HEK293 (cell line): ENCODE results near the gene ITPKC.

Experiments used
- BCL11B ChIP-seq: fragments of 450-650 bp; formaldehyde crosslinking; IDR thresholded peaks from 2 replicates; pipeline ENCODE4 v1.5.1; 2016; ENCODE audit warnings: low read depth, missing biosample characterization, missing genetic modification characterization
- EGR2 ChIP-seq: fragments of 450-650 bp; formaldehyde crosslinking; IDR thresholded peaks from 2 replicates; pipeline ENCODE4 v1.5.1; 2016; ENCODE audit warnings: low read depth, missing biosample characterization, missing genetic modification characterization
- GLI4 ChIP-seq: fragments of 450-650 bp; formaldehyde crosslinking; IDR thresholded peaks from 2 replicates; pipeline ENCODE4 v1.5.1; 2016; ENCODE audit warnings: missing biosample characterization, missing genetic modification characterization
- GLIS1 ChIP-seq: fragments of 450-650 bp; formaldehyde crosslinking; IDR thresholded peaks from 2 replicates; pipeline ENCODE4 v1.5.1; 2016; ENCODE audit warnings: missing biosample characterization, missing genetic modification characterization
- KLF9 ChIP-seq: fragments of 450-650 bp; formaldehyde crosslinking; IDR thresholded peaks from 2 replicates; pipeline ENCODE4 v1.5.1; 2016; ENCODE audit warnings: missing biosample characterization, missing genetic modification characterization, low read depth
- MYNN ChIP-seq: fragments of 450-650 bp; formaldehyde crosslinking; IDR thresholded peaks from 2 replicates; pipeline ENCODE4 v1.5.1; 2016; ENCODE audit warnings: missing biosample characterization, missing genetic modification characterization, borderline replicate concordance
- OSR2 ChIP-seq: fragments of 450-650 bp; formaldehyde crosslinking; IDR thresholded peaks from 2 replicates; pipeline ENCODE4 v1.5.1; 2016; ENCODE audit warnings: missing biosample characterization, missing genetic modification characterization
- ZBTB48 ChIP-seq: fragments of 450-650 bp; formaldehyde crosslinking; IDR thresholded peaks from 2 replicates; pipeline ENCODE4 v1.5.1; 2016; ENCODE audit warnings: missing biosample characterization, missing genetic modification characterization
- ZBTB8A ChIP-seq: fragments of 450-650 bp; formaldehyde crosslinking; IDR thresholded peaks from 2 replicates; pipeline ENCODE4 v1.5.1; 2016; ENCODE audit warnings: missing biosample characterization, missing genetic modification characterization
- ZFHX2 ChIP-seq: fragments of 450-650 bp; formaldehyde crosslinking; conservative IDR thresholded peaks from 2 replicates; pipeline ENCODE4 v1.5.1; 2016; ENCODE audit warnings: missing biosample characterization, missing genetic modification characterization
- ZIC2 ChIP-seq: fragments of 450-650 bp; formaldehyde crosslinking; IDR thresholded peaks from 2 replicates; pipeline ENCODE4 v1.5.1; 2016; ENCODE audit warnings: missing biosample characterization, missing genetic modification characterization
- ZNF133 ChIP-seq: fragments of 450-650 bp; formaldehyde crosslinking; IDR thresholded peaks from 2 replicates; pipeline ENCODE4 v1.5.1; 2016; ENCODE audit warnings: missing biosample characterization, missing genetic modification characterization
- ZNF37A ChIP-seq: fragments of 450-650 bp; IDR thresholded peaks from 2 replicates; pipeline ENCODE4 v1.5.1; 2018; ENCODE audit warnings: missing biosample characterization, missing genetic modification characterization
- ZNF571 ChIP-seq: fragments of 450-650 bp; formaldehyde crosslinking; IDR thresholded peaks from 2 replicates; pipeline ENCODE4 v1.5.0; 2017; ENCODE audit warnings: missing biosample characterization, missing genetic modification characterization
- ZNF76 ChIP-seq: fragments of 450-650 bp; formaldehyde crosslinking; IDR thresholded peaks from 2 replicates; pipeline ENCODE4; 2016; ENCODE audit warnings: low read depth, missing biosample characterization, missing genetic modification characterization, borderline replicate concordance
- ZSCAN23 ChIP-seq: fragments of 450-650 bp; formaldehyde crosslinking; IDR thresholded peaks from 2 replicates; pipeline ENCODE4 v1.5.1; 2016; ENCODE audit warnings: missing biosample characterization, missing genetic modification characterization
- TF ChIP-seq, protein P1 (sequence below): fragments of 450-650 bp; formaldehyde crosslinking; IDR thresholded peaks from 2 replicates; pipeline ENCODE4 v1.5.1; 2016; ENCODE audit warnings: missing biosample characterization, missing genetic modification characterization
- TF ChIP-seq, protein P2 (sequence below): fragments of 450-650 bp; formaldehyde crosslinking; IDR thresholded peaks from 2 replicates; pipeline ENCODE4 v1.5.1; 2016; ENCODE audit warnings: missing biosample characterization, missing genetic modification characterization
- TF ChIP-seq, protein P3 (sequence below): fragments of 450-650 bp; formaldehyde crosslinking; IDR thresholded peaks from 2 replicates; pipeline ENCODE4 v1.5.1; 2016; ENCODE audit warnings: missing biosample characterization, missing genetic modification characterization
- TF ChIP-seq, protein P4 (sequence below): fragments of 450-650 bp; formaldehyde crosslinking; IDR thresholded peaks from 2 replicates; pipeline ENCODE4 v1.5.1; 2016; ENCODE audit warnings: missing biosample characterization, missing genetic modification characterization
- TF ChIP-seq, protein P5 (sequence below): fragments of 450-650 bp; formaldehyde crosslinking; IDR thresholded peaks from 2 replicates; pipeline ENCODE4 v1.5.1; 2017; ENCODE audit warnings: missing biosample characterization, missing genetic modification characterization
- TF ChIP-seq, protein P6 (sequence below): fragments of 450-650 bp; formaldehyde crosslinking; IDR thresholded peaks from 2 replicates; pipeline ENCODE4 v1.5.1; 2016; ENCODE audit warnings: missing biosample characterization, missing genetic modification characterization
- TF ChIP-seq, protein P7 (sequence below): fragments of 450-650 bp; formaldehyde crosslinking; IDR thresholded peaks from 2 replicates; pipeline ENCODE4 v1.5.1; 2016; ENCODE audit warnings: missing biosample characterization, missing genetic modification characterization
- TF ChIP-seq, protein P8 (sequence below): fragments of 450-650 bp; formaldehyde crosslinking; IDR thresholded peaks from 2 replicates; pipeline ENCODE4 v1.5.1; 2016; ENCODE audit warnings: missing biosample characterization, missing genetic modification characterization

ITPKC gene

DNA sequence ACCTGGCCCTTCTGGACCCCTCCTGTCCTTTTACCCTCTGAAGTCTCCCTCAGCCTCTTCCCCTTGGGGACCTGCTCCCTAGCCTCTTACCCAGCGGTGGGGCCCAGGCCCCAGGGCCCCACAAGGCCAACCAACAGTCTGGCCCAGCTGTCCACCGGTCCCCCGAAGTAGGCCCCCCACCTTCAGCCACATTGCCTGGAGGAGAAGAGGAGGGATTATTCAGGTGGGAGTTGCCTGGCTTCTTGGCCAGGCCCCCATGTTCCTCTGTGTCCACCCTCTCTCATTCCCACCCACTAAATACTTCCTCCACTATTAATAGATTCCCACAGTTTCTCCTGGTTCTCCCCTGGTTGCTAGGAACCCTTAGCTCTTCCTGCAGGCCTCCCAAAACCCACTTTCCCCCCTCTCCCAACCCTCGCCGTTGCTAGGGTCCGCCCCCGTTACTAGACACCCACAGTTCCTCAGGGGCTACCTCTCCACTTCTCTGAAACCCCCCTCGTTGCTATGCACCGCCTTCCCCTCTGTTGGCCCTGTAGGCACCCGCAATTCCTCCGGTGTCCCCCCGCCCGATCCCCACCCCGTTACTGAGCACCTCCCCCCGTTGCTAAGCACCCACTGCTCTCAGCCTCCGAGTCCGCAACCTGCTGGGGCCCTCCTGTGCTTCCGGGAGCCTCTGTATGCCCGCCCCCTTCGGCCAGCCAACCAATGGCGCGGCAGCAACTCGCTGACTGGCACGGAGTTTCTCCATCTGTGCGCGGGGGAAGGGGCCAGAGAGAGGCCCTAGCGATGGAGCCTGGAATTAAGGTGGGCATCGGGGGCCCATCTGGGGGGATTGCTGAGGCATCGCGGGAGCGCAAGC lies 2.2 kb upstream of the ITPKC start (continued):
- TF ChIP-seq, protein P1, sequence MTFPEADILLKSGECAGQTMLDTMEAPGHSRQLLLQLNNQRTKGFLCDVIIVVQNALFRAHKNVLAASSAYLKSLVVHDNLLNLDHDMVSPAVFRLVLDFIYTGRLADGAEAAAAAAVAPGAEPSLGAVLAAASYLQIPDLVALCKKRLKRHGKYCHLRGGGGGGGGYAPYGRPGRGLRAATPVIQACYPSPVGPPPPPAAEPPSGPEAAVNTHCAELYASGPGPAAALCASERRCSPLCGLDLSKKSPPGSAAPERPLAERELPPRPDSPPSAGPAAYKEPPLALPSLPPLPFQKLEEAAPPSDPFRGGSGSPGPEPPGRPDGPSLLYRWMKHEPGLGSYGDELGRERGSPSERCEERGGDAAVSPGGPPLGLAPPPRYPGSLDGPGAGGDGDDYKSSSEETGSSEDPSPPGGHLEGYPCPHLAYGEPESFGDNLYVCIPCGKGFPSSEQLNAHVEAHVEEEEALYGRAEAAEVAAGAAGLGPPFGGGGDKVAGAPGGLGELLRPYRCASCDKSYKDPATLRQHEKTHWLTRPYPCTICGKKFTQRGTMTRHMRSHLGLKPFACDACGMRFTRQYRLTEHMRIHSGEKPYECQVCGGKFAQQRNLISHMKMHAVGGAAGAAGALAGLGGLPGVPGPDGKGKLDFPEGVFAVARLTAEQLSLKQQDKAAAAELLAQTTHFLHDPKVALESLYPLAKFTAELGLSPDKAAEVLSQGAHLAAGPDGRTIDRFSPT (tag by site-specific recombination): no peak
- TF ChIP-seq ZBTB48 (tag by site-specific recombination): no peak
- peak; percentile 51; the same call in 1 of the 2 replicates for TF ChIP-seq OSR2 (tag by site-specific recombination)
- peak; percentile 32; the same call in 1 of the 2 replicates for TF ChIP-seq BCL11B (tag by site-specific recombination)
- TF ChIP-seq ZNF133: no peak
- peak; percentile 97 for TF ChIP-seq ZFHX2 (tag by site-specific recombination)
- TF ChIP-seq, protein P2, sequence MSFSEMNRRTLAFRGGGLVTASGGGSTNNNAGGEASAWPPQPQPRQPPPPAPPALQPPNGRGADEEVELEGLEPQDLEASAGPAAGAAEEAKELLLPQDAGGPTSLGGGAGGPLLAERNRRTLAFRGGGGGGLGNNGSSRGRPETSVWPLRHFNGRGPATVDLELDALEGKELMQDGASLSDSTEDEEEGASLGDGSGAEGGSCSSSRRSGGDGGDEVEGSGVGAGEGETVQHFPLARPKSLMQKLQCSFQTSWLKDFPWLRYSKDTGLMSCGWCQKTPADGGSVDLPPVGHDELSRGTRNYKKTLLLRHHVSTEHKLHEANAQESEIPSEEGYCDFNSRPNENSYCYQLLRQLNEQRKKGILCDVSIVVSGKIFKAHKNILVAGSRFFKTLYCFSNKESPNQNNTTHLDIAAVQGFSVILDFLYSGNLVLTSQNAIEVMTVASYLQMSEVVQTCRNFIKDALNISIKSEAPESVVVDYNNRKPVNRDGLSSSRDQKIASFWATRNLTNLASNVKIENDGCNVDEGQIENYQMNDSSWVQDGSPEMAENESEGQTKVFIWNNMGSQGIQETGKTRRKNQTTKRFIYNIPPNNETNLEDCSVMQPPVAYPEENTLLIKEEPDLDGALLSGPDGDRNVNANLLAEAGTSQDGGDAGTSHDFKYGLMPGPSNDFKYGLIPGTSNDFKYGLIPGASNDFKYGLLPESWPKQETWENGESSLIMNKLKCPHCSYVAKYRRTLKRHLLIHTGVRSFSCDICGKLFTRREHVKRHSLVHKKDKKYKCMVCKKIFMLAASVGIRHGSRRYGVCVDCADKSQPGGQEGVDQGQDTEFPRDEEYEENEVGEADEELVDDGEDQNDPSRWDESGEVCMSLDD (tag by site-specific recombination): peak; percentile 80
- peak; percentile 11; the same call in 1 of the 2 replicates for TF ChIP-seq GLIS1
- TF ChIP-seq EGR2 (tag by site-specific recombination): peak; percentile 95
- peak; percentile 73 for TF ChIP-seq ZNF76 (tag by site-specific recombination)
- TF ChIP-seq, protein P3, sequence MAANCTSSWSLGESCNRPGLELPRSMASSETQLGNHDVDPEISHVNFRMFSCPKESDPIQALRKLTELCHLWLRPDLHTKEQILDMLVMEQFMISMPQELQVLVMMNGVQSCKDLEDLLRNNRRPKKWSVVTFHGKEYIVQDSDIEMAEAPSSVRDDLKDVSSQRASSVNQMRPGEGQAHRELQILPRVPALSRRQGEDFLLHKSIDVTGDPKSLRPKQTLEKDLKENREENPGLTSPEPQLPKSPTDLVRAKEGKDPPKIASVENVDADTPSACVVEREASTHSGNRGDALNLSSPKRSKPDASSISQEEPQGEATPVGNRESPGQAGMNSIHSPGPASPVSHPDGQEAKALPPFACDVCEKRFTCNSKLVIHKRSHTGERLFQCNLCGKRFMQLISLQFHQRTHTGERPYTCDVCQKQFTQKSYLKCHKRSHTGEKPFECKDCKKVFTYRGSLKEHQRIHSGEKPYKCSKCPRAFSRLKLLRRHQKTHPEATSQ (tag by site-specific recombination): no peak
- TF ChIP-seq ZSCAN23: peak; percentile 76; the same call in 1 of the 2 replicates
- peak; percentile 71 for TF ChIP-seq ZIC2 (tag by site-specific recombination)
- TF ChIP-seq KLF9 (tag by site-specific recombination): peak; percentile 56; the same call in 1 of the 2 replicates
- no peak for TF ChIP-seq ZNF571 (tag by site-specific recombination)
- TF ChIP-seq ZNF37A (tag by site-specific recombination): no peak
- TF ChIP-seq, protein P4, sequence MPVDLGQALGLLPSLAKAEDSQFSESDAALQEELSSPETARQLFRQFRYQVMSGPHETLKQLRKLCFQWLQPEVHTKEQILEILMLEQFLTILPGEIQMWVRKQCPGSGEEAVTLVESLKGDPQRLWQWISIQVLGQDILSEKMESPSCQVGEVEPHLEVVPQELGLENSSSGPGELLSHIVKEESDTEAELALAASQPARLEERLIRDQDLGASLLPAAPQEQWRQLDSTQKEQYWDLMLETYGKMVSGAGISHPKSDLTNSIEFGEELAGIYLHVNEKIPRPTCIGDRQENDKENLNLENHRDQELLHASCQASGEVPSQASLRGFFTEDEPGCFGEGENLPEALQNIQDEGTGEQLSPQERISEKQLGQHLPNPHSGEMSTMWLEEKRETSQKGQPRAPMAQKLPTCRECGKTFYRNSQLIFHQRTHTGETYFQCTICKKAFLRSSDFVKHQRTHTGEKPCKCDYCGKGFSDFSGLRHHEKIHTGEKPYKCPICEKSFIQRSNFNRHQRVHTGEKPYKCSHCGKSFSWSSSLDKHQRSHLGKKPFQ (tag by site-specific recombination): no peak
- peak; percentile 93 for TF ChIP-seq MYNN
- 0 out of 2 replicates have a peak, but pooled peaks have one; percentile 70 for TF ChIP-seq ZBTB8A
- TF ChIP-seq, protein P5, sequence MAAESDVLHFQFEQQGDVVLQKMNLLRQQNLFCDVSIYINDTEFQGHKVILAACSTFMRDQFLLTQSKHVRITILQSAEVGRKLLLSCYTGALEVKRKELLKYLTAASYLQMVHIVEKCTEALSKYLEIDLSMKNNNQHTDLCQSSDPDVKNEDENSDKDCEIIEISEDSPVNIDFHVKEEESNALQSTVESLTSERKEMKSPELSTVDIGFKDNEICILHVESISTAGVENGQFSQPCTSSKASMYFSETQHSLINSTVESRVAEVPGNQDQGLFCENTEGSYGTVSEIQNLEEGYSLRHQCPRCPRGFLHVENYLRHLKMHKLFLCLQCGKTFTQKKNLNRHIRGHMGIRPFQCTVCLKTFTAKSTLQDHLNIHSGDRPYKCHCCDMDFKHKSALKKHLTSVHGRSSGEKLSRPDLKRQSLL (tag by site-specific recombination): peak; percentile 97
- TF ChIP-seq, protein P6, sequence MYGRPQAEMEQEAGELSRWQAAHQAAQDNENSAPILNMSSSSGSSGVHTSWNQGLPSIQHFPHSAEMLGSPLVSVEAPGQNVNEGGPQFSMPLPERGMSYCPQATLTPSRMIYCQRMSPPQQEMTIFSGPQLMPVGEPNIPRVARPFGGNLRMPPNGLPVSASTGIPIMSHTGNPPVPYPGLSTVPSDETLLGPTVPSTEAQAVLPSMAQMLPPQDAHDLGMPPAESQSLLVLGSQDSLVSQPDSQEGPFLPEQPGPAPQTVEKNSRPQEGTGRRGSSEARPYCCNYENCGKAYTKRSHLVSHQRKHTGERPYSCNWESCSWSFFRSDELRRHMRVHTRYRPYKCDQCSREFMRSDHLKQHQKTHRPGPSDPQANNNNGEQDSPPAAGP (tag by site-specific recombination): 0 out of 2 replicates have a peak, but pooled peaks have one; percentile 25
- TF ChIP-seq GLI4 (tag by site-specific recombination): no peak
- TF ChIP-seq, protein P7, sequence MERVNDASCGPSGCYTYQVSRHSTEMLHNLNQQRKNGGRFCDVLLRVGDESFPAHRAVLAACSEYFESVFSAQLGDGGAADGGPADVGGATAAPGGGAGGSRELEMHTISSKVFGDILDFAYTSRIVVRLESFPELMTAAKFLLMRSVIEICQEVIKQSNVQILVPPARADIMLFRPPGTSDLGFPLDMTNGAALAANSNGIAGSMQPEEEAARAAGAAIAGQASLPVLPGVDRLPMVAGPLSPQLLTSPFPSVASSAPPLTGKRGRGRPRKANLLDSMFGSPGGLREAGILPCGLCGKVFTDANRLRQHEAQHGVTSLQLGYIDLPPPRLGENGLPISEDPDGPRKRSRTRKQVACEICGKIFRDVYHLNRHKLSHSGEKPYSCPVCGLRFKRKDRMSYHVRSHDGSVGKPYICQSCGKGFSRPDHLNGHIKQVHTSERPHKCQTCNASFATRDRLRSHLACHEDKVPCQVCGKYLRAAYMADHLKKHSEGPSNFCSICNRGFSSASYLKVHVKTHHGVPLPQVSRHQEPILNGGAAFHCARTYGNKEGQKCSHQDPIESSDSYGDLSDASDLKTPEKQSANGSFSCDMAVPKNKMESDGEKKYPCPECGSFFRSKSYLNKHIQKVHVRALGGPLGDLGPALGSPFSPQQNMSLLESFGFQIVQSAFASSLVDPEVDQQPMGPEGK (tag by site-specific recombination): peak; percentile 77; the same call in 1 of the 2 replicates
- TF ChIP-seq, protein P8, sequence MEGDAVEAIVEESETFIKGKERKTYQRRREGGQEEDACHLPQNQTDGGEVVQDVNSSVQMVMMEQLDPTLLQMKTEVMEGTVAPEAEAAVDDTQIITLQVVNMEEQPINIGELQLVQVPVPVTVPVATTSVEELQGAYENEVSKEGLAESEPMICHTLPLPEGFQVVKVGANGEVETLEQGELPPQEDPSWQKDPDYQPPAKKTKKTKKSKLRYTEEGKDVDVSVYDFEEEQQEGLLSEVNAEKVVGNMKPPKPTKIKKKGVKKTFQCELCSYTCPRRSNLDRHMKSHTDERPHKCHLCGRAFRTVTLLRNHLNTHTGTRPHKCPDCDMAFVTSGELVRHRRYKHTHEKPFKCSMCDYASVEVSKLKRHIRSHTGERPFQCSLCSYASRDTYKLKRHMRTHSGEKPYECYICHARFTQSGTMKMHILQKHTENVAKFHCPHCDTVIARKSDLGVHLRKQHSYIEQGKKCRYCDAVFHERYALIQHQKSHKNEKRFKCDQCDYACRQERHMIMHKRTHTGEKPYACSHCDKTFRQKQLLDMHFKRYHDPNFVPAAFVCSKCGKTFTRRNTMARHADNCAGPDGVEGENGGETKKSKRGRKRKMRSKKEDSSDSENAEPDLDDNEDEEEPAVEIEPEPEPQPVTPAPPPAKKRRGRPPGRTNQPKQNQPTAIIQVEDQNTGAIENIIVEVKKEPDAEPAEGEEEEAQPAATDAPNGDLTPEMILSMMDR (tag by site-specific recombination): peak; percentile 80
